Suprapubic skin (tissue), 3 donors: ENCODE measurements around the gene RCOR1.

Experiments
- EP300 ChIP-seq: sonication (generic); formaldehyde crosslinking; IDR thresholded peaks from one replicate; pipeline ENCODE4 v1.6.1; 2017; ENCODE audit warnings: antibody characterized with exemption
- TF ChIP-seq, protein P1 (sequence below), 2 donors: fragments of 200-600 bp in 1 of 2; fragments of 450-650 bp in 1 of 2; sonication (generic) in 1 of 2; IDR thresholded peaks; one replicate each; pipeline ENCODE4 v1.5.1; 2016 to 2019; ENCODE audit warnings: antibody characterized with exemption in 2 of 2, mild to moderate bottlenecking in 1 of 2, moderate library complexity in 1 of 2

DNA sequence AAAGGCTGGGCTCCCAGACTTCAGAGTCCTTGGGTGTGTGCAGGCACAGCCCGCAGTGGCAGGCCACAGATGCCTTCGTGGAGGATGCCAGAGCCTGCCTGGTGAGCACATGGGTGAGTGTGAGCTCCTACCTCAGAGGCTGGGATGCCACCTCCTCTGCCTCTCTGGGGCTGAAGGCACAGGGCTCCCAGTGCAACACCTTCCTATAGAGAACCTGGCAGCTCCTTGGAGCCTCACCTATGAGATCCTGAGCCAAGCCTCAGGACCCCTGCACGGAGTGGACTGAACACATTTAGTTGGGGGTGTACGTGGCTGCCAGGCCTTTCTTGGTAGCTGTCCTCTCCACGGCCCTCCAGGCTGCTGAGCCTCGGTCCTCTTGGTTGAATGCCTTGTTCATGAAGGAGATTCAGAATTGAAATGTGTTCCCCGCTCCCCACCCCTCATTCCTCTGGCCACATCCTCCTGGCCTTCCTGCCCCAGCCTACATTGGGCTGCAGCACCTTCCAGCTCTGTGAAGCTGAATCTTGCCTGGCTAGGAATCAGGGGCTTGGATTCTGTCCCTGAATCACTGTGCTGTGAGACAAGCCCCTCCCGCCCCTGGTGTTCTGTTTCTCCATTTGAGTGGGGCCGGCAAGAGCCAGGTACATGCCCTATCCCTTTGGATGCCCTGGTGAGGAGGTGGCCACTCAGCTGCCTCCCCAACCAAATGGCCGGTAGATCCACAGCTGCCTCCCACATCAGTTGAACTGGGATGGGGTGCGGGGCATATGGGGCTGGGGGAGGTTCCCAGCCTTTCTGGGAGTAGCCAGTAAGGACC, 146.1 kb downstream of the RCOR1 start:
- TF ChIP-seq, protein P1, sequence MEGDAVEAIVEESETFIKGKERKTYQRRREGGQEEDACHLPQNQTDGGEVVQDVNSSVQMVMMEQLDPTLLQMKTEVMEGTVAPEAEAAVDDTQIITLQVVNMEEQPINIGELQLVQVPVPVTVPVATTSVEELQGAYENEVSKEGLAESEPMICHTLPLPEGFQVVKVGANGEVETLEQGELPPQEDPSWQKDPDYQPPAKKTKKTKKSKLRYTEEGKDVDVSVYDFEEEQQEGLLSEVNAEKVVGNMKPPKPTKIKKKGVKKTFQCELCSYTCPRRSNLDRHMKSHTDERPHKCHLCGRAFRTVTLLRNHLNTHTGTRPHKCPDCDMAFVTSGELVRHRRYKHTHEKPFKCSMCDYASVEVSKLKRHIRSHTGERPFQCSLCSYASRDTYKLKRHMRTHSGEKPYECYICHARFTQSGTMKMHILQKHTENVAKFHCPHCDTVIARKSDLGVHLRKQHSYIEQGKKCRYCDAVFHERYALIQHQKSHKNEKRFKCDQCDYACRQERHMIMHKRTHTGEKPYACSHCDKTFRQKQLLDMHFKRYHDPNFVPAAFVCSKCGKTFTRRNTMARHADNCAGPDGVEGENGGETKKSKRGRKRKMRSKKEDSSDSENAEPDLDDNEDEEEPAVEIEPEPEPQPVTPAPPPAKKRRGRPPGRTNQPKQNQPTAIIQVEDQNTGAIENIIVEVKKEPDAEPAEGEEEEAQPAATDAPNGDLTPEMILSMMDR (IDR thresholded peaks at IDR 0.05): no peak
- no peak for TF ChIP-seq EP300
